Body of pancreas (tissue), 4 donors: ENCODE results near the gene UBE4A.

Experiments
- POLR2A ChIP-seq, 3 donors: fragments of 450-650 bp; IDR thresholded peaks; one replicate each; pipeline ENCODE4 v1.6.1; 2016; ENCODE audit warnings: antibody characterized with exemption in 3 of 3, mild to moderate bottlenecking in 2 of 3
- TF ChIP-seq, protein P1 (sequence below), 7 experiments: fragments of 450-650 bp in 4 of 7; fragments of 200-600 bp in 3 of 7; sonication (generic) in 3 of 7; IDR thresholded peaks; one replicate each; pipeline ENCODE4 v1.5.1; 2016 to 2019; ENCODE audit warnings: antibody characterized with exemption in 7 of 7

DNA sequence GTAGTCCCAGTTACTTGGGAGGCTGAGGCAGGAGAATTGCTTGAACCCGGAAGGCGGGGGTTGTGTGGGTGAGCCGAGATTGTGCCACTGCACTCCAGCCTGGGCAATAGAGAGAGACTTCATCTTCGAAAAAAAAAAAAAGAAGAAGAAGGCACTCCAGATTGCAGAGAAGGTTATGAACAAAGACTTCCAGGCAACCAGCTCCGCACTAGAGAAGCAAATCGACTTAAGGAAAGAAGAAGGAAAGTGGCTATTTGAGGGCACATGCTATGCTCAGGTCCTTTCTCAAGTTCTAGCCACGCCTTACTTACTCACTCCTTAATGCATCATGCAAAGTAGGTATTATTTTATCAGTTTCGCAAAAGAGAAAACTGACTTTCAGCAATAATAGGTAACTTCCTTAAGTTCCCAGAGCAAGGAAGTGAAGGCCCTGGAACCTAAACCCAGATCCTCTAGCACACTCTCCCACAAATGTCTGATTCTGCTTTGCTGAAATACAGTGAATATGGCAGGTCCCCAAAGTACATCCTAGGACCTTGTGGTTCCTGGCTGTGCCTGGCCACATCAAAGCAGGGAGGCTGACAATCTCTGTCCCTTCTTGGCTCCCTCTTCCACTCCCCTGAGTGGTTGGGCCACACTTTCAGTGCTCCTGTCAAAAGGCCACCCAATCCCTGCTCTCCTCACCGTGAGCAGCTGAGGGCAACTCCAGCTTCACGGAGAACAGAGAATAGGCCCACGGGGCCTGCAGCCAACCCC lies 40.6 kb upstream of the UBE4A start:
- TF ChIP-seq, protein P1, sequence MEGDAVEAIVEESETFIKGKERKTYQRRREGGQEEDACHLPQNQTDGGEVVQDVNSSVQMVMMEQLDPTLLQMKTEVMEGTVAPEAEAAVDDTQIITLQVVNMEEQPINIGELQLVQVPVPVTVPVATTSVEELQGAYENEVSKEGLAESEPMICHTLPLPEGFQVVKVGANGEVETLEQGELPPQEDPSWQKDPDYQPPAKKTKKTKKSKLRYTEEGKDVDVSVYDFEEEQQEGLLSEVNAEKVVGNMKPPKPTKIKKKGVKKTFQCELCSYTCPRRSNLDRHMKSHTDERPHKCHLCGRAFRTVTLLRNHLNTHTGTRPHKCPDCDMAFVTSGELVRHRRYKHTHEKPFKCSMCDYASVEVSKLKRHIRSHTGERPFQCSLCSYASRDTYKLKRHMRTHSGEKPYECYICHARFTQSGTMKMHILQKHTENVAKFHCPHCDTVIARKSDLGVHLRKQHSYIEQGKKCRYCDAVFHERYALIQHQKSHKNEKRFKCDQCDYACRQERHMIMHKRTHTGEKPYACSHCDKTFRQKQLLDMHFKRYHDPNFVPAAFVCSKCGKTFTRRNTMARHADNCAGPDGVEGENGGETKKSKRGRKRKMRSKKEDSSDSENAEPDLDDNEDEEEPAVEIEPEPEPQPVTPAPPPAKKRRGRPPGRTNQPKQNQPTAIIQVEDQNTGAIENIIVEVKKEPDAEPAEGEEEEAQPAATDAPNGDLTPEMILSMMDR (IDR thresholded peaks at IDR 0.05) = no peak
- no peak for TF ChIP-seq POLR2A (IDR thresholded peaks at IDR 0.05)
